K562 (cell line): Measurements from ENCODE around the gene B3GALT5. TPM values are rescaled to one million over a fixed set of nuclear protein-coding genes. Genes with fewer than 3 reads are reported as not detected.

Experiments used
- ATAC-seq: fragments of 200-7000 bp; cut with Tn5 transposase; 3 replicates; pipeline ENCODE4 v1.9.1; 2020; ENCODE audit warnings: moderate library complexity
- BruUV-seq: library from RNA; stranded (reverse); fragments of 400-500 nt; replicated peaks from 2 replicates; lab custom pipeline; 2021; lab: Mats Ljungman, UMichigan
- CTCF ChIA-PET: fragments of 300-600 bp; formaldehyde crosslinking; extraction: SDS; loops from one replicate; lab custom pipeline; 2021; ENCODE audit warnings: low intra/inter-chr PET ratio; lab: Yijun Ruan, JAX
- POLR2A ChIA-PET: fragments of 300-600, 350-650 bp; sonication (Branson Sonifier 250); formaldehyde crosslinking; extraction: SDS; loops from one replicate; lab custom pipeline; 2021; ENCODE audit warnings: antibody characterized with exemption, inconsistent platforms; lab: Yijun Ruan, JAX
- DNase-seq, 4 experiments: peaks; one replicate each; pipeline versions ENCODE4 v3.0.0 to v3.0.0-alpha.2; 2011 to 2018; ENCODE audit warnings: low spot score in 3 of 4, mixed read lengths in 3 of 4; ENCODE audit errors: extremely low read depth in 1 of 4
- FAIRE-seq: peaks from 2 replicates; lab custom pipeline; 2011; peaks lifted over from hg19 to GRCh38; lab: Jason Lieb, UNC
- H2AFZ ChIP-seq: 2 replicates; pipeline ENCODE4 v1.6.0; 2011; ENCODE audit warnings: low read depth, low read length, control low read depth, inconsistent platforms
- H3K27ac ChIP-seq: fragments of 200-600 bp; 3 replicates; pipeline ENCODE4 v1.8.0; 2011; ENCODE audit warnings: low read depth, mild to moderate bottlenecking, control low read depth, inconsistent platforms, low read length, moderate library complexity, mixed read lengths; ENCODE audit errors: extremely low read depth
- H3K27me3 ChIP-seq, 2 experiments: fragments of 300-600 bp in 1 of 2; 2 replicates in 1 of 2; 3 replicates in 1 of 2; pipeline versions ENCODE4 v1.6.0 to v1.8.0; 2011; ENCODE audit warnings: inconsistent platforms in 2 of 2, low read length in 2 of 2, mild to moderate bottlenecking in 1 of 2, mixed read lengths in 1 of 2, moderate library complexity in 1 of 2; ENCODE audit not compliant: control insufficient read depth in 2 of 2, insufficient read depth in 2 of 2
- H3K36me3 ChIP-seq: fragments of 300-600 bp; 3 replicates; pipeline ENCODE4 v1.8.0; 2011; ENCODE audit warnings: mild to moderate bottlenecking, low read length, inconsistent platforms; ENCODE audit not compliant: control insufficient read depth, insufficient read depth
- H3K4me1 ChIP-seq, 2 experiments: fragments of 200-600 bp in 1 of 2; replicated peaks in 1 of 2; 2 replicates in 1 of 2; 3 replicates in 1 of 2; pipeline versions ENCODE4 v1.5.1 to v1.8.0; 2011; ENCODE audit warnings: inconsistent platforms in 2 of 2, low read length in 2 of 2, mild to moderate bottlenecking in 1 of 2, mixed read lengths in 1 of 2, moderate library complexity in 1 of 2; ENCODE audit not compliant: control insufficient read depth in 2 of 2, insufficient read depth in 2 of 2
- H3K4me2 ChIP-seq: 2 replicates; pipeline ENCODE4 v1.6.1; 2011; ENCODE audit warnings: low read length, control low read depth, inconsistent platforms, mixed read lengths; ENCODE audit not compliant: insufficient read depth
- H3K4me3 ChIP-seq: fragments of 200-600 bp; sonication (generic), shearing (Covaris generic); 2 replicates; pipeline ENCODE4 v1.5.1; 2016; ENCODE audit warnings: control low read depth, inconsistent platforms
- H3K79me2 ChIP-seq: fragments of 200-600 bp; 3 replicates; pipeline ENCODE4 v1.8.0; 2011; ENCODE audit warnings: low read length, inconsistent platforms; ENCODE audit not compliant: control insufficient read depth, insufficient read depth
- H3K9ac ChIP-seq, 2 experiments: 2 replicates each; pipeline versions ENCODE4 v1.6.0 to v1.6.1; 2011; ENCODE audit warnings: low read depth in 2 of 2, low read length in 2 of 2, control low read depth in 1 of 2, inconsistent platforms in 1 of 2, mild to moderate bottlenecking in 1 of 2, mixed read lengths in 1 of 2; ENCODE audit not compliant: insufficient read depth in 1 of 2
- H3K9me1 ChIP-seq: one replicate; pipeline ENCODE4 v1.6.0; 2011; ENCODE audit warnings: inconsistent platforms, mild to moderate bottlenecking, low read length, moderate library complexity; ENCODE audit not compliant: control insufficient read depth, insufficient read depth
- H3K9me3 ChIP-seq: replicated peaks from 2 replicates; pipeline ENCODE4 v1.5.1; 2011; ENCODE audit warnings: low read depth, low read length, inconsistent platforms; ENCODE audit not compliant: control insufficient read depth, insufficient read depth
- H4K20me1 ChIP-seq: replicated peaks from 2 replicates; pipeline ENCODE4 v1.6.1; 2011; ENCODE audit warnings: low read length, inconsistent platforms, mixed read lengths; ENCODE audit not compliant: control insufficient read depth, insufficient read depth
- AFF1 ChIP-seq, 2 experiments: fragments of 450-650 bp; IDR thresholded peaks; 2 replicates each; pipeline ENCODE4 v1.6.1; 2018; ENCODE audit warnings: mild to moderate bottlenecking in 2 of 2, low read depth in 1 of 2; ENCODE audit not compliant: partially characterized antibody in 2 of 2
- NR2F6 ChIP-seq: fragments of 450-650 bp; formaldehyde crosslinking; IDR thresholded peaks from 2 replicates; pipeline ENCODE4 v1.4.0; 2020; ENCODE audit warnings: mild to moderate bottlenecking
- WGBS: fragments of 100-300 bp; shearing (Covaris generic); methylation state at CpG from one replicate; pipeline ENCODE4 v1.1.6; 2016; ENCODE audit warnings: low coverage, mixed read lengths; ENCODE audit not compliant: insufficient coverage; ENCODE audit errors: missing lambda C conversion rate; 5-methylcytosine and 5-hydroxymethylcytosine counted together
- in situ Hi-C: fragments of 300-500 bp; cut with MboI; formaldehyde crosslinking; loops from 4 replicates; pipeline ENCODE4 v1.15.0; 2018; ENCODE audit warnings: inconsistent platforms, mixed read lengths
- intact Hi-C: fragments of 100-400 bp; cut with micrococcal nuclease; formaldehyde crosslinking; loops from 2 replicates; pipeline ENCODE4 v1.14.2; 2022
- polyA plus RNA-seq, 8 experiments: library from polyadenylated mRNA; depleted of rRNA in 4 of 8; stranded (reverse) in 5 of 8; unstranded in 3 of 8; fragments of >200 nt; fragmentation: Nextera tagmentation in 2 of 8; fragmentation: Illumina TruSeq in 1 of 8; extraction: Ambion mirVana in 2 of 8; extraction: Trizol in 1 of 8; gene quantifications; 2 replicates each; pipeline versions ENCODE4 v1.2.1 to v1.2.3, GENCODE V29; 2011 to 2014; ENCODE audit warnings: inconsistent platforms in 1 of 8, missing spikeins in 1 of 8
- total RNA-seq, 7 experiments: library from RNA; depleted of rRNA in 6 of 7; stranded (reverse); fragments of >200 nt in 6 of 7; fragmentation: Illumina TruSeq in 2 of 7; extraction: Trizol in 2 of 7; gene quantifications; 2 replicates each; pipeline versions ENCODE4 v1.2.1 to v1.2.3, GENCODE V29; 2011 to 2021; ENCODE audit warnings: low replicate concordance in 1 of 7

B3GALT5 gene
- total and polyA plus RNA-seq, 9 of the 15 experiments (the other 6 are each of a cell fraction or from before 2014, with no cell fraction given), result 0.02 TPM; not detected in 8

- H3K9me1 ChIP-seq, result no peaks in the 10 kb centered on the region
- H3K4me1 ChIP-seq, result no peaks in the 10 kb centered on the region
- no peak overlapping the region for H3K27ac ChIP-seq
- intact Hi-C loops, result no loop called here
- H3K79me2 ChIP-seq, result no peaks in the 10 kb centered on the region
- ChIA-PET CTCF (no interaction called here), POLR2A (interaction anchor here (0.7 to 1.5 kb wide), 3 partner anchors 9 to 95 kb away, joined by 3 to 4 read pairs (median 4); no protein-coding TSS in a partner anchor)
- peaks cover 28 to 65% of the 10 kb centered on the region in 2 experiments; a peak in 4 of 5 replicates for H3K27me3 ChIP-seq
- no peak overlapping the region for H2AFZ ChIP-seq
- H3K9me3 ChIP-seq, result no peaks in the 10 kb centered on the region
- H4K20me1 ChIP-seq, result no peaks in the 10 kb centered on the region
- no peak for FAIRE-seq
- WGBS, result under 1% methylated on average over 9 of the region's 10 CpGs
- no peak overlapping the region for H3K4me3 ChIP-seq
- no peak for ATAC-seq
- no peaks in the 10 kb centered on the region for H3K36me3 ChIP-seq
- BruUV-seq, result no TSS peak
- TF ChIP-seq AFF1 (IDR thresholded peaks at IDR 0.05; ENCODE audit: low read depth in 1 of 2, partially characterized antibody in 2 of 2) (no peak), NR2F6 (CRISPR knock-in tag) (no peak)
- TF ChIP-seq, all 486 proteins: peak for 0
- in situ Hi-C loops, result no loop called here
- DNase-seq, result no peak
- no peak overlapping the region for H3K9ac ChIP-seq
- H3K4me2 ChIP-seq, result no peak overlapping the region
These were observed 50.3 kb downstream of the B3GALT5 start for GRCh38 chr21:39663066-39663465.
